HFF-Myc (cell line): ENCODE measurements around the gene ECSIT.
"Not testable (repeated sequence)": the region's sequence is repeated elsewhere in the genome, so short reads cannot be mapped to it uniquely, and the experiment has no call there.

ENCODE experiments used
- DNase-seq: peaks from one replicate; pipeline ENCODE4 v3.0.0-alpha.2; 2011; ENCODE audit warnings: low read depth; ENCODE audit errors: extremely low read depth
- H3K4me3 ChIP-seq: replicated peaks from 2 replicates; pipeline ENCODE4 v1.5.1; 2011; ENCODE audit warnings: low read depth, mild to moderate bottlenecking, control low read depth, low read length
- TF ChIP-seq, protein P1 (sequence below): IDR thresholded peaks from 2 replicates; pipeline ENCODE4 v1.5.1; 2012; ENCODE audit warnings: mild to moderate bottlenecking, low read depth, low read length, control low read depth; ENCODE audit errors: missing control alignments

Gene ECSIT

DNA sequence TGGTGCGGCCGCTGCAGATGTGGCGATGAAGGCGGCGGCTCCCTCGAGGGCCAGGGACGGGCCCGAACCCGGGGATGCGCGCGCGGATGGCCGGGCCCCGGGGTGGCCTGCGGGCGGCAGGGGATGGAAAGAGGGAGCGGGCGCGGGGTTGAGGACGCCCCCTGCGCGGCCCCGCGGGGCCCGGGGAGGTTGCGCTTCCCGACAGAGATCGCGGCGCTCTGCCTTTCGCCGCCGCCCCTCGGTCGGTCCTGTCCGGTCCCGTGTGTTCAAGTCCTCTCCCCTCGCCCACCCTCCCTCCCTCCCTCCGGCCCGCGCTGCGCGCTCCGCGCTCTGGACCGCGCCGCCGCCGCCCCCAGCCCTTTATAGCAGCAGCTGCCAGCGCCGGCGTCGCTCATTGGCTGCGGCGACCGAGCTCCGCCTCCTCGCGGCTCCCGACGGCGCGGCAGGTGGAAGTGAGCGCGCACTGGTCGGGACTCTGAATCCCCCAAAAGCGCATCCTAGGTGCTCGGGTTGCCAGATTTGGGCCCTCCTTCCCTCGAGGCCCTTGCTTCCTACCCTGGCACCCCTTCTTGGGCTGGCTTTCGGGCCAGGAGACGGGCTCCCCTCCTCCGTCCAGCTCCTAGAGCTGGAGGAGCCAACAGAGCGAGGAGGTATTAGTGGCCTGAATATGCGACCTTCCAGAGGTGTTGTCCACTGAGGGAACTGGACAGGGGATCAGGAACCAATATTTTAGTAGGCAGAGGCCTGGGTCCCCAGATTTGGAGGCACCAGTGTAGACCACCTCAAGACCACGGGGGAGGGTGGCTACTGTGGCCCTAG, 48.0 kb downstream of the ECSIT start, which contains the start of gene ELAVL3:
Gene ELAVL3, minus strand, starts transcription at position 332 of the 819 bp plus-strand sequence. CDS start 438 bp downstream, outside the sequence.
- DNase-seq, result no peak
- no peak within 1 kb of the TSS for H3K4me3 ChIP-seq

GRCh38 chr19:11479898-11480714, 48.8 kb downstream of the ECSIT start:
- no peak overlapping the region for H3K4me3 ChIP-seq
- TF ChIP-seq, protein P1, sequence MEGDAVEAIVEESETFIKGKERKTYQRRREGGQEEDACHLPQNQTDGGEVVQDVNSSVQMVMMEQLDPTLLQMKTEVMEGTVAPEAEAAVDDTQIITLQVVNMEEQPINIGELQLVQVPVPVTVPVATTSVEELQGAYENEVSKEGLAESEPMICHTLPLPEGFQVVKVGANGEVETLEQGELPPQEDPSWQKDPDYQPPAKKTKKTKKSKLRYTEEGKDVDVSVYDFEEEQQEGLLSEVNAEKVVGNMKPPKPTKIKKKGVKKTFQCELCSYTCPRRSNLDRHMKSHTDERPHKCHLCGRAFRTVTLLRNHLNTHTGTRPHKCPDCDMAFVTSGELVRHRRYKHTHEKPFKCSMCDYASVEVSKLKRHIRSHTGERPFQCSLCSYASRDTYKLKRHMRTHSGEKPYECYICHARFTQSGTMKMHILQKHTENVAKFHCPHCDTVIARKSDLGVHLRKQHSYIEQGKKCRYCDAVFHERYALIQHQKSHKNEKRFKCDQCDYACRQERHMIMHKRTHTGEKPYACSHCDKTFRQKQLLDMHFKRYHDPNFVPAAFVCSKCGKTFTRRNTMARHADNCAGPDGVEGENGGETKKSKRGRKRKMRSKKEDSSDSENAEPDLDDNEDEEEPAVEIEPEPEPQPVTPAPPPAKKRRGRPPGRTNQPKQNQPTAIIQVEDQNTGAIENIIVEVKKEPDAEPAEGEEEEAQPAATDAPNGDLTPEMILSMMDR, result no peak
- no peak for DNase-seq

More for the DNA sequence above, 48.0 kb downstream of the ECSIT start, which contains the start of gene ELAVL3:
- TF ChIP-seq, protein P1, result no peak

DNA sequence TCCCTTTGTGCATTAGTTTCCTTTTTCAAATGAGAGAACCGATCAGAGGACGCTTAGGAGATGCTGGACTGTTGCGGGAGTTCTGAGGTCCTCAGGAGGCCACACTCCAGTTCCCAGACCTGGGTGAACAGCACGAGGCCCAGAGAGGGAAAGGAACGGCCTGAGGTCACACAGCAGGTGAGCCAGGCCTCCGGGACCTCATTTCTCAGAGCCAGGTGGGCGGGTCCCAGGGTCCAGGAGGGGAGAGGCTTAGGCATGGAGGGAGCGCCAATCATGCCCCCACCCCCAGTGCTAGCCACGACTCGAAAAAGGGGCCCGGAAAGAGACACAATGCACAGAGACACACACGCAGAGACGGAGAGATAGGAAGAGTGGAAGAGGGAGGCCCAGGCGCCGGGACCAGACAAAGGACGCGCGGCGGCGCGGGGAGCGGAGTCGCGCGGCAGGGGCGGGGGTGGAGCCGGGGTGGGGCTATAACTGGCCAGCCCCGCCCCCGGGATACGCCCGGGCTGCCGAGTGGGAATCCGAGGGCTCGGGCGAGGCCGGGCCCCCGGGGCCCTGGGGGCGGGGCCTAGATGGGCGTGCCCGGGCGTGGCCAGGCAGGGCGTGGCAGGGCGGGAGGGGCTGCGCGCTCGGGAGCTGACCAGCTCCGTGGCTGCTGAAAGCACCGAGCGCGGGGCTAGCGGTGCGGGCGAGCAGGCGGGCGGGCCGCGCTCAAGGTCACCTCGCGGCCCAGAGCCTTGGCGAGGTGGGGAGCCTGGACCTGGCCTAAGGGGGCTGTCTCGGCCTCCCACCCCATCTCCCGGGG, 49.6 kb downstream of the ECSIT start:
- TF ChIP-seq, protein P1, result no peak
- DNase-seq, result no peak
- H3K4me3 ChIP-seq, result no peak overlapping the region

DNA sequence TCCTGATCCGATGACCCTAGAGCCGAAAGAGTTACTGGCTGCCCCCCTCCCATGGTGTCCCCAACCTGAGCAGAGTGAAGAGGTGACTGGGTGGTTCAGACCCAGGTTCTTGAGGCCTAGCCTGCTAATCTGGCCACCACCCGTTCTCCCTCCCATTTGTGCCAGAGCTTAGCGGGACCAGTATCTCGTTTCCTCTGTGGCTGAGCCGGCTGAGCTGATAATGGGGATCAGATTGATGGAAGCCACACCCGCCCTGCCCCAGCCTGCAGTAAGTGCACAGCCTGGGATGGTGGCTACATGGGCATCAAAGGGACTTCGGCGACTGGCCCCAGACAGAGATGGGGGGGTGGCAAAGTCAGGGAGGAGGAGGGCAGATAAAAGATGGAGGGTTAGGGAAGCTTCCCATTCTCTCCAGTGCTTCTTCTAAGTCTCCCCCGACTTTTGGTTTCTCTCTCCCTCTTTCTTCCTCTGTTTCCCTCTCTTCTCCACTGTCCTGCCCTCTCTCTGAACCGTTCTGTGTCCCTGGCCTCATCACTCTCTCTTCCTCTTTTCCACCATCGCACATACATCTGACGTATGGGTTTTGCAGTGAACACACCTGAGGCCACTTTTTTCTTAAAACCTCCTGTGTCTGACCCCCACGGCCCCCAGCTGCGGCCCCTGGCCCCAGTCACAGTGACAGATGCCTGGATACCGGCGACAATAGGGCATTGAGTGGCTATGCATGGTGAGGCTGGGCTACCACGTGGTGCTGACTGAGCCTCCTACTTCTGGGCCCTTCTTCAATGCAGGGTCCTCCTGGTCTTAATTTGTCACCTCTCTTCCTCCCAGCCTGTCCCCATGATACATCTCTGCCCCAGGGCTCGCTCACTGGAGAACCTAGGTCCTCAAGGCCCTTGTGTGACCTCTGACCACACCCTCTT, 50.5 kb downstream of the ECSIT start:
- no peak overlapping the region for H3K4me3 ChIP-seq
- TF ChIP-seq, protein P1, result no peak
- no peak for DNase-seq

DNA sequence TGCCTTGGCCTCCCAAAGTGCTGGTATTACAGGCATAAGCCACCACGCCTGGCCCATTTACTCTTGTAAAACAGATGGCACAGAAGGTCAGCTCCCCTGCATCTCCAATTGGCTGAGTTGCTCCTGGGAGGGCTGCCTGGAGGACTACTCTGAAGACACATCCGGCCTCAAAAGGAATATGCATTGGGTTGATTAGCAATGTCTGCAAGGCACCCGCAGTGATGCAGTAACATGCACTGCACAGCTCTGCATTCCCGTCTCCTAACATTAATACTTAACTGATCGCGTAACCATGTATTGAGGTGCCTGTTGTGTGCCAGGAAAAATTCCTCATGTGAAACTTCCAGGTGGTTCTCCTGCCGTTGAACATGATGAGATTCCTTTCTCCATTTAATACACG, 53.1 kb downstream of the ECSIT start:
- no peak overlapping the region for H3K4me3 ChIP-seq
- TF ChIP-seq, protein P1, result no peak
- DNase-seq, result no peak

GRCh38 chr19:11475343-11475742, 53.6 kb downstream of the ECSIT start:
- DNase-seq, result not testable (repeated sequence)

More at GRCh38 chr19:11475343-11475742, 53.6 kb downstream of the ECSIT start:
- not testable (repeated sequence) for H3K4me3 ChIP-seq
